Activated CD8-positive, alpha-beta memory T cell treated with anti-CD3 and anti-CD28 coated beads, Interleukin-2, amount 50 U/mL, for 1 hour (primary cell): Measurements from ENCODE around the gene AJM1.
"Not testable (repeated sequence)": the region's sequence is repeated elsewhere in the genome, so short reads cannot be mapped to it uniquely, and the experiment has no call there.

Experiments
- DNase-seq: peaks from one replicate; pipeline ENCODE4 v3.0.0-alpha.2; 2020; ENCODE audit errors: extremely low read depth

Gene AJM1

GRCh38 chr9:136880651-136881050 is 38.4 kb downstream of the AJM1 start:
- DNase-seq: no peak

- DNase-seq: no peak
These were observed 39.4 kb downstream of the AJM1 start for GRCh38 chr9:136881691-136882108.

- peak; percentile 85 for DNase-seq
These were observed 40.0 kb downstream of the AJM1 start for GRCh38 chr9:136882109-136882946.

- DNase-seq: not testable (repeated sequence)
These were observed 40.6 kb downstream of the AJM1 start for GRCh38 chr9:136882947-136883283.

GRCh38 chr9:136883670-136884069 is 41.4 kb downstream of the AJM1 start:
- not testable (repeated sequence) for DNase-seq

GRCh38 chr9:136885950-136886578 is 43.8 kb downstream of the AJM1 start, which contains the start of gene TRAF2:
Gene TRAF2 (plus strand): TSS chr9:136886516. CDS start chr9:136898741, 12,225 bp downstream.
- DNase-seq: peak; percentile 91

GRCh38 chr9:136886610-136887597 is 44.6 kb downstream of the AJM1 start:
- no peak for DNase-seq

GRCh38 chr9:136888454-136888853 is 46.2 kb downstream of the AJM1 start:
- DNase-seq: no peak

GRCh38 chr9:136889858-136890257 is 47.6 kb downstream of the AJM1 start:
- no peak for DNase-seq

GRCh38 chr9:136890661-136891060 is 48.4 kb downstream of the AJM1 start:
- DNase-seq: no peak
